GM18526 (cell line): ENCODE results near the gene PMVK.

Experiments used
- POLR2A ChIP-seq: IDR thresholded peaks from 3 replicates; pipeline ENCODE4 v1.6.1; 2011; ENCODE audit not compliant: insufficient read length; ENCODE audit errors: extremely low read depth

Gene PMVK

DNA sequence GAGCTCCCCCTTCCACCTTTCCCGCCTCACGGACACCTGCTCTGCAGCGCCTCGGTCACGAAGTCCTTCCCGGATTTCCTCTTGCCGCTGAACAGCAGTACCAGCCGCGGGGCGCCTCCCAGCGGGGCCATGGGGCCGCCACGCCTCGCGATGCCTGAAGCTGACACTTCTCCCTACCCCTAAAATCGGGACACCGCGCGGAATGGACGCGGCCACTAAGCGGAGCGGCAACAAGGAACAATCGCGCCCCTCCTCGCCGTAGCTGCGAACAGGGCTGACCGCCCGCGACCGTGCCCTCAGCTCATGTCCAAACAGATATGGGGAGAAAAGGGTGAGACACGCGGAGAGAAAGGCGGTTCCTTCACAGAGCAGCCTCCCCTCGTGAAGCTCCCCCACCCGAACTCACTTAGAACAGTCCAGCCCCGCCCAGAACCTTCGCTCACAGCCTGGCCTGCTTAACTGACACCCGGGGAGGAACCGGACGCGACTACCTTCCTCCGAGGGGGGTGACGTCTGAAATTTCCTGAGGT, at the start of gene PMVK:
TSS of gene PMVK (minus strand) at position 165 of the 530 bp plus-strand sequence. CDS start at position 131, 34 bp downstream.
- peak; percentile 85 for TF ChIP-seq POLR2A

DNA sequence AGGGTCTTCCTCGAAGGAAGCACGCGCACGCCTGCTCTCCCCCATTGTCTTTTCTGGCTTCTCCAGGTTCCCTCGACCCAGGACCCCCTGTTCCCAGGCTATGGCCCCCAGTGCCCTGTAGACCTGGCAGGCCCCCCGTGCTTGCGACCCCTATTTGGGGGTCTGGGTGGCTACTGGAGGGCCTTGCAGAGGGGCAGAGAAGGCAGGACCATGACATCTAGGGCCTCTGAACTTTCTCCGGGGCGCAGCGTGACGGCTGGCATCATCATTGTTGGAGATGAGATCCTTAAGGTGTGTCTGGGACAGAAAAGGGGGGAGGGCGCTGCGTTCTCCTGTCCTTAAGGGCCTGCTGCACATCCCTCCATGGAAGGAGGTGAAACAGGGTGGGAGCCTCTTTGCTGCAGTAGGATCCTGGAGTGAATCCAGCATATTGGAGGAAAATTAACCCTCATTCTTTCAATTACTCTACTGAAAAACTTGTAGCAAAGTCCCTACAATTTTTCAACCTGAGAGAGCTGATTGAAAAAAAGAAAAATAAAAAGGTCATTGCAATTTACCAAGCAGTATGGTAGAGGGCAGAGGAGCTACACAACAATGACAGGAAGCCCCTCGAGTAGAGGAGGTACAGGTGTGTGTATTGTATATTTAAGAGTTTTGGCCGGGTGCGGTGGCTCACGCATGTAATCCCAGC, 47.4 kb upstream of the PMVK start:
- no peak for TF ChIP-seq POLR2A

DNA sequence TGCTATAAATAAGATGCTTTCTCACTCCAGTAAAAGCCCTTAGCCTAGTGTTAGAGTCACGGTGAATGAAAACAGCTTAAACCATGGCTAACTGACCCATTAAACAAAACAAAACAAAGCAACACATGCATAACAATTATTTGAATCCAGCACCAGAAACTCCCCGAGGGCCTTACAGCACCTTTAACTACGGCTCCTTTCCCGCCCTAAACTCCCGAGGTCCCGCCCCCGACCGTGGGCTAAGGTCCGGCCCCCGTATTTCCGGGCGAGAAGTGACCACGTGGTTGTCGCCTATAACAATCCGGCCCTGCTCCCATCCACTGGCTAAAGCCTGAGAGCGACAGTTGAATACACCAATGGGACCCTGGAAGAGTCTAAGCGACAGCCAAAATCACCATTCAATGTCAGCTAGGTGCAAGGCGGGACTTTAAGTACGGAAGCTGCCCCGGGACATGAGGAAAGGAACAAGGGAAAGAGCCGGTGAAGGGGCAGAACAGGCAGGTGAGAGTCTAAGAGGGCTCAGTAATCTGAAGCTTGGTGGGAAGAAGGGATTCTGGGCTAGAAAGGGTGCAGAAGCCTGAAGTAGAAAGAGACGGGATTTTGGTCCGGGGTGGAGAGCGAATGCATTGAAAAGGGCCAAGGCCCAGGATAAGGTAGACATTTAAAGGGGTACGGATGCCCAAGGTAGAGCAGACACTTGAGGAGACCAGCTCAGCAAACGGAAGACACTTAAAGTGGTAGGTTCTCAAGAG, 46.6 kb upstream of the PMVK start, which contains the start of gene FLAD1:
TSS of gene FLAD1 (plus strand) at position 448 of the 752 bp plus-strand sequence. CDS start 351 bp downstream, outside the sequence.
- peak; percentile 57 for TF ChIP-seq POLR2A

DNA sequence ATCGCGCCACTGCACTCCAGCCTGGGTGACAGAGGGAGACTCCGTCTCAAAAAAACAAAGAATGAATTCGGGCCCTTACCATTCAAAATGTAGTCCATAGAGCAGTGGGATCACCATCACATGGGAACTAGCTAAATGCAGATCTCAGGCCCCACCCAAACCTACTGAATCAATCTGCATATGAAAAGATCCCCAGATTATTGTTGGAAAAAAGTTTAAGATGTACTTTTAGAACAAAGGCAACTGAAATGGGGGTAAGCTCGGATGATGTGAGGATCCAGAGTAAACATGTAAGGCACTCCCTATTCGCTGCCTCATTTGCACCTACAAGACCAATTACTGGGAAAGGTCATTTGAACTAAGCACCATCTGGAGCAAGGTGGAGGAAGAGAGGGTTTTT, 45.8 kb upstream of the PMVK start:
- TF ChIP-seq POLR2A, result no peak

DNA sequence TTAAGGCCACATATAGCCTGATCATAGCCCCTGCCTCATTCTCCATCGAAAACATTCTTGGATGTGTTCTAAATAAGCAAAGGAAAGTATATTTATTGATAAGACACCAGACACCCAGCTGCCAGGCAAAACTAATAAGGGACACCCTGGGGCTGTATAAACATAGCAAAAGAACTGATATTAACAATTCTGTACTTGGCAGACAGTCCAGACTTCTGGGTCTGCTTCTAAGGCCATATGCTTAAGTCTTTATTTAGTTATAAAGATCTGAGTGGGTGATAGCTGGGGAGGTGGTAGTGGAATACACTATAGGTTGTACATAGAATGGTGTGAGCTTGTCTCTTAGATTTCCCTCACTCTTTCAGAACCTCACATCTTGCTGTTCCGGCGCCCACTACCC, 41.8 kb upstream of the PMVK start:
- no peak for TF ChIP-seq POLR2A

DNA sequence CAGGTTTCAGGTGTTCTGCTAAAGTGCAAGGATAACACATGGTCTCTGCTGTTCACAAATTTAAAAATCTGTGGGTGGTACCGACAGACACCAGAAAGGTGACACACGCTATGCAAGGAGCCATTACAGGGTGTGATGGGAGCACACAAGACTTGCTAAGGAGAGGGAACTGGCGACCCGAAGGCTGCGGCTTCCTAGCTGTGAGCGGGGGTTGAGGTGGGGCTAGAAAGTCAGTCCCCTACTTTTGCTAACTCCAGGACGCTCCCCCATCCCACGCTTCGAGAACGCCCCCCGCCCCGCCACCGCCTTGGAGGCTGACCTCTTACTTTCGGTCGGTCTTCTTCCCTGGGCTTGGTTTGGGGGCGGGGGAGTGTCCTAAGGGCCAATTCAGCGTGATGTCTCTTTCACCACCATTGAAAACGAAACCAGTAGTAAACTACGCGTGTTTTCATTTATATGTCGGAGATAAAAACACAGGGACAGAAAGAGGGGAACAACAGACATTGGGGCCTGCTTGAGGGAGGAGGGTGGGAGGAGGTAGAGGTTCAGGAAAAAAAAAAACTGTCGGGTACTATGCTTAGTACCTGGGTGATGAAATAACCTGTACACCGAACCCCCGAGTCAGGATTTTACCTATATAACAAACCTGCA, 39.0 kb upstream of the PMVK start:
- TF ChIP-seq POLR2A, result peak; percentile 36

DNA sequence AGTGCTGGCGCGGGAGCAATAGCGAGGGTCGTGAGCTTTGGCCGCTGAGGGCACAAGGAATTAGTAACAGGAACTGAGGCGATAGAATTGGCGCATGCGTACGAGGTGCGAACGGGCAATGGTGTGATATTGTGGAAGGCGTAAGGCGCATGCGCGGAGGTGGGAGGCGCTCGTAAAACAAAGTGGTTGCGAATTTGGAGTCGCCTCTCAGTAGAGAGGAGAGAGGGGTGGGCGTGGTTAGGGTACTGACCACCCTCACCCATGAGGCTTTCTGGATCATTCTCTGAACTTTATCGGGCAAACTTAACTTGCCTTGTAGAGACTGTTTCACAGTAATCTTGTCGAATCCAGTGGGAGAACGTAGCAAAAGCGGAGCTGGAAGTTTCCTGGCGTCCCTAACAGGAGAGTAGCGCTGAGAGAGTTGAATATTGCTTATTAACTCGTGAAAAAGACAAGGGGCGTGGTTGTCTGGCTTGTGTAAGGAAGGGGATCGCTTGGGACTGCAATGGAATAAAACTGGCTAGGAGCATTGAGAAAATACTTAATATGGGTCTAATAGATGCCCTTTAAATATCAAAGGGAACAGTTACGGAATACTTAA, 38.4 kb upstream of the PMVK start:
- TF ChIP-seq POLR2A, result no peak

DNA sequence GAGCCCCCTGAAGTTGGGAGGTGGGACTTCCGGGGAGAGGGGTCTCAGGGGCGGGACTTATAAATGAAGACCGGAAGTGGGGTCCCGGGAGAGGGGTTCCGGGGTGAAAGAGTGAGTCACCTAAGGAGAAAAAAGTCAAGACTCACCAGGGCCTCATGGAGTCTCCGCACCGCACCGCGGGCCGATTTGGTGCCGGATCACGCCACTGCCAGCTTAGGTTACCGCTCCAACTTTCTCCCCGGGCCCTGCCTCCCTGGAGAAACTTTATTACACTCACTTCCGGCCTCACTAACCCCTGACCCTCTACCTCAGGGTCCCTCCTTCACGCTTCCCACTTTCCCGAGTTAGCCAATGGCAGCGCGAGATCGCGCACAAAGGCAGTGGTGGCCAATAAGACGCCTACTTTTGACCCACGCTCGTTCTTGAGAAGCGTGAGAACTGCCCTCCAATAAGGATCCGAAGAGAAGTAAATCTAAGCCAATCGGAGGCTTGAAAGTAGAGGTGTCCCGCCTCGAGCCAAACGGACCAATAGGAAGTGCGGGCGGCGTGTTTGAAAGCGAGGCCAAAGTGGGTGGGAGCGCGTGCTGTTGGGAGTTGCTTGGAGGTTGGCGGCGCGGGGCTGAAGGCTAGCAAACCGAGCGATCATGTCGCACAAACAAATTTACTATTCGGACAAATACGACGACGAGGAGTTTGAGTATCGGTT, 37.7 kb upstream of the PMVK start, which contains the start of gene CKS1B:
TSS of gene CKS1B (plus strand) at position 580 of the 706 bp plus-strand sequence. CDS start at position 645, 65 bp downstream.
- TF ChIP-seq POLR2A, result peak; percentile 75

DNA sequence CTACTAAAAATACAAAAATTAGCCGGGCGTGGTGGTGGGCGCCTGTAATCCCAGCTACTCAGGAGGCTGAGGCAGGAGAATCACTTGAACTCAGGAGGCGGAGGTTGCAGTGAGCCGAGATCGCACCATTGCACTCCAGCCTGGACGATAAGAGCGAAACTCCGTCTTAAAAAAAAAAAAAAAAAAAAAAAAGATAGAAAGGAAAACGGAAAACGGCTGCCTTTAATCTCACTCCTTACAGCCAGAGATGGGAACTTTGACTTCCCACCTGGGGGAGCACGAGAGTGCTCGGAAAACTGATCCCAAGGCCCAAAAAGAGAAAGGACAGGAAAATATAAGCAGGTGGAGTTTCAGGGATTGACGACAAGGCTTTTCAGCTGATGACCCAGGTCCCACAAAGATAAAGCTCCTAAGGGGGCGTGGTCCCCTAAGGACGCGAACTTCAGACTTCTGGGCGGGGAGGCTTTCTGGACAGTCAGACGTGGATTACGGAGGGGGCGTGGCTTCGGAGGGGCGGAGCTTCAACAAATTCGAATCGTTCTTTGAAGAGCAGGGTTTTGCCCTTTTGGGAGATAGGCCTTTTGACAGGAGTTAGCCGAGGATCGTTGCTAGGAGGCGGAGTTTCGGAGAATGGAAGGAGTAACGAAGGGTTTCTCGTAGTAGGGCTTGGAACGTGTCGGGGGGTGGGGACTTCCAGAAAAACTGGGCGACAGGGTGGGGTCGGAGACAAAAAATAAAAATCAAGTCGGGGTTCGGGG, 37.0 kb upstream of the PMVK start:
- peak; percentile 51 for TF ChIP-seq POLR2A

DNA sequence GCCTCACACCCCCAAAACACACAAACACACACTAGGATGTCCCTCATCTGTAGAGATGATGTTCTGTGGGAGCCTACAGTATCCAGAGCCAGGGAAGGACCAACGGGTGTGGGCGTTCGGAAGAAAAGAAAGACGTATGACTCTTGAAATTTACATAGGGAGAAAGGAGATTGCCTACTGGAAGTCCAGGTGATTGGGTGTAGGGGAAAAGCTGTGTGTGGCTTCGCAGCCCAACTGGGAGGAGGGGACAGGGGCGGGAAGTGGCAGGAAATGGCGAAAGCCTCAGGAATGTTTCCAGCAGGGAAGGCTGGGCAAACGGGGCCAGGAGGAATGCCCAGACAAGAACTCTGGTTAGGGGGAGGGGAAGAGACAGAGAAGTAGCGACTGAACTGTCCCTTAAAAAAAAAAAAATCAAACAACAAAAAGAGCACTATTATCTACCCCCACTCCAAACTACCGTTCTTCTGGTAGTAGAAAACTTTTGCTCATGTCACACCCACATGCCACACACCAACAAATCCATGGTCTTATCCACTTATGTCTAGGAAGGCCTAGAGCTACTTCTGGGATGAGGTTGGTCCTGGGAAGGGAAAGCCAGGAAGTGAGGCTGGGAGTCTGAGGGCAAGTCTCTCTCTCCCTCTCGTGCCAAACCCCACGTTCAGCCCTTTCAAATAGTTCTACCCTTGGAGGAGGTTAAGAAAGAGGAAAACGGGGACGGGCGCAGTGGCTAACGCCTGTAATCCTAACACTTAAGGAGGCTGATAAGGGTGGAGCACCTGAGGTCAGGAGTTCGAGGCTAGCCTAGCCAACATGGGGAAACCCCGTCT, 36.2 kb upstream of the PMVK start:
- TF ChIP-seq POLR2A, result no peak

DNA sequence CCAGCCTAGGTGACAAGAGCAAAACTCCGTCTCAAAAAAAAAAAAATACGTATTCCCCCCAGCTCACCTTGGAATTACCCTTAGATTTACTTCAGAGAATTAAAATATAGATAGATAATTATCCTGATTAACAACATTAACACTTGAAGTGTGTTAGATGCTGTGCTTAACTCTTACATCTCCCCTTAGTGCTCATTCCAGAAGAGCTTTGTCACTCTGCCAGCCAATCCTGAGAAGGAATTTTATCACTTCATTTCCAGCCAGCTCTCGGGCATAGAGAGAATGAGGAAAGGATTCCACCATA, 35.6 kb upstream of the PMVK start:
- TF ChIP-seq POLR2A, result no peak

DNA sequence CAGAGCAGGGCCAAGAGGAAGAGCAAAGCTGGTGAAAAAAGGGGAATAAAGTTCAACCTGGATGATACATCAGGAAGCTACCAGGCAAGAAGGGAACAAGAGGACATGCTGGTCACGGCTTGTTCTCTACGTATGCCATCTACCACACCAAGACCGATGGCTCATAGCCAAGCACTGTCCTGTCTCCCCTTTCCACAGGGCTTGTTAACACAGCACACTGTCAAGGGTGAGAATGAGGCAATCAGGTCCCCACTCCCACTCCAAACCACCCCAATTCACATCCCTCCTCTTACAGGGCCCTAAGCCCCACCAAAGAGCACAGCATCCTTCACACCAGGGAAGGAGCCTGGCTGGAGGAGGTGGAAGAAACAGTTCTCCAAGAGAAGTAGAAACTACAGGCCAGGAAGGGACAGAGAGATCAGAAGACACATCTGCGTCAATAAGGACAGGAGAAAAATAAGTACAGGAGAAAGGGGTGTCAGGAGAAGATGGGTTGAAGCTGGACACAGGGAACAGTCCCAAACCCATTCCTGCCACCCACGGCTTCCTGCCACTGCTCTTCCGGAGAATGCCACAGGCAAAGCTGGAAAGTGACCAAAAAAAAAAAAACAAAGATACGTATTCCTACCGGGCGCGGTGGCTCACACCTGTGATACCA, 35.0 kb upstream of the PMVK start:
- no peak for TF ChIP-seq POLR2A
